Measurements from ENCODE around the gene IGF2BP1.
"Not testable (repeated sequence)": the region's sequence is repeated elsewhere in the genome, so short reads cannot be mapped to it uniquely, and the experiment has no call there.

Gene IGF2BP1

GRCh38 chr17:48995974-48996721 lies 1.0 kb upstream of the IGF2BP1 start:
- DNase-seq = peak; percentile 54

- DNase-seq = peak; percentile 42
Observed at GRCh38 chr17:48996722-48997102, 473 bp upstream of the IGF2BP1 start.

- DNase-seq = peak; percentile 61
Observed at GRCh38 chr17:48997827-48998586, 822 bp downstream of the IGF2BP1 start.

GRCh38 chr17:48998587-48999440 lies 1.6 kb downstream of the IGF2BP1 start:
- no peak for DNase-seq

- no peak for DNase-seq
Observed at GRCh38 chr17:49000943-49001342, 3.8 kb downstream of the IGF2BP1 start.

GRCh38 chr17:49001671-49002070 lies 4.5 kb downstream of the IGF2BP1 start:
- no peak for DNase-seq

- no peak for DNase-seq
Observed at GRCh38 chr17:49002331-49002730, 5.1 kb downstream of the IGF2BP1 start.

- no peak for DNase-seq
Observed at GRCh38 chr17:49002766-49003165, 5.6 kb downstream of the IGF2BP1 start.

GRCh38 chr17:49003557-49004511 lies 6.6 kb downstream of the IGF2BP1 start:
- peak; percentile 58 for DNase-seq

GRCh38 chr17:49005140-49005539 lies 8.0 kb downstream of the IGF2BP1 start:
- DNase-seq = no peak

GRCh38 chr17:49008908-49009307 lies 11.7 kb downstream of the IGF2BP1 start:
- not testable (repeated sequence) for DNase-seq

GRCh38 chr17:49012769-49013255 lies 15.6 kb downstream of the IGF2BP1 start:
- DNase-seq = no peak

- DNase-seq = peak; percentile 74
Observed at GRCh38 chr17:49013311-49014213, 16.4 kb downstream of the IGF2BP1 start.

- no peak for DNase-seq
Observed at GRCh38 chr17:49015179-49015923, 18.2 kb downstream of the IGF2BP1 start.

- DNase-seq = peak; percentile 61
Observed at GRCh38 chr17:49015924-49016774, 19.0 kb downstream of the IGF2BP1 start.

GRCh38 chr17:49016775-49017463 lies 19.7 kb downstream of the IGF2BP1 start:
- peak; percentile 88 for DNase-seq

- peak; percentile 10 for DNase-seq
Observed at GRCh38 chr17:49018116-49018612, 21.0 kb downstream of the IGF2BP1 start.

- DNase-seq = no peak
Observed at GRCh38 chr17:49018748-49019147, 21.6 kb downstream of the IGF2BP1 start.
